GM19193 (cell line): ENCODE results near the gene ERAL1.

Experiments
- POLR2A ChIP-seq: IDR thresholded peaks from 4 replicates; pipeline ENCODE4 v1.6.1; 2011; ENCODE audit not compliant: insufficient read depth, insufficient read length; ENCODE audit errors: extremely low read depth

Gene ERAL1

DNA sequence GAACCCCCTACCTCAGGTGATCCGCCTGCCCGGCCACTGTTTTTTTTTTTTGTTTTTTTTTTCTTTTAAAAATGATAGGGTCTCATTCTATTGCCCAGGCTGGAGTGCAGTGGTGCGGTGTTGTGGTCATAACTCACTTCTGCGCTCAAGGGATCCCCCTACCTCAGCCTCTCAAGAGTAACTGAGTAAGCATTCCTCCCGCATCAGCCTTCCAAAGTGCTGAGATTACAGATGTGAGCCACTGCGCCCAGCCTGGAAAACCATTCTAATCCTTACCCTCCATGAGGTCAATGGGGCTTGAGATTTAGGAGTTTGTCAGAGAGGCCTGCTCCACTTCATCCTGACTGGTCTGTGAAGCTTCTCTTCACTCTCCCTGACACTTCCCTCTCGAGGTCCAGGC lies 12.5 kb downstream of the ERAL1 start:
- TF ChIP-seq POLR2A: no peak

DNA sequence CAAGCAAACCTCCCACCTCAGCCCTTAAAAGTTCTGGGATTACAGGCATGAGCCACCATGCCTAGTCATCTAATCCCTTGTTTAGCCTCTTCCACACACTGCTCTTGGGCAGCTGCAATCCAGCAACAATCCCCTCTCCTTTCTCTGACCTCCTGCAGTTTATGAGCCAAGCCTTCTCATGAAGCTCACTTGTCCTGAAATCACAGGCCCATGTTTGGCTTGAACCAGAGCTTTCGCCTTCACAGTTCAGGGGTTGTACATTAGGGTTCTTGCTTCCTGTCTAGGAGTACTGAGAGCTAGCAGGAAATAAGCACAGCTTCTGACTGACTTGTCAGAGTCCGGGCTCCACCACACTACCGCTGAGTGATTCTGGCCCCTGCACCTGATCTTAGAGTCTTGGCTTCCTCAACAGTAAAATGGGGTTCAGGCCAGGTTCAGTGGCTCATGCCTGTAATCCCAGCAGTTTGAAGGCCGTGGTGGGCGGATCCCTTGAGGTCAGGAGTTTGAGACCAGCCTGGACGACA lies 16.3 kb downstream of the ERAL1 start:
- TF ChIP-seq POLR2A: no peak

DNA sequence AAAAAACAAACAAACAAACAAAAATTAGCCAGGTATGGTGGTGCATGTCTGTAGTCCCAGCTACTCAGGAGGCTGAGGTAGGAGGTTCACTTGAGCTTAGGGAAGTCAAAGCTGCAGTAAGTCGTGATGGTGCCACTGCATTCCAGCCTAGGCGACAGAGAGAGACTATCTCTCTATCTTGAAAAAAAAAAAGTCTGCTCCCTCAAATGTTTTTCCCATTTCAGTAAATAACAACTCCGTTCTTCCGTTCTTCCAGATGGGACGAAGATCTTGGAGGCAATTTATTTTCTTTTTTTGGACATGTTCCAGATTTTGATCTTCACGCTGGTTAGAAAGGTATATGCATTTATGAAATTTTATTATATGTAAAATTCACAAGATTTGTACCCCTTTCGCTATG lies 19.0 kb downstream of the ERAL1 start:
- no peak for TF ChIP-seq POLR2A

DNA sequence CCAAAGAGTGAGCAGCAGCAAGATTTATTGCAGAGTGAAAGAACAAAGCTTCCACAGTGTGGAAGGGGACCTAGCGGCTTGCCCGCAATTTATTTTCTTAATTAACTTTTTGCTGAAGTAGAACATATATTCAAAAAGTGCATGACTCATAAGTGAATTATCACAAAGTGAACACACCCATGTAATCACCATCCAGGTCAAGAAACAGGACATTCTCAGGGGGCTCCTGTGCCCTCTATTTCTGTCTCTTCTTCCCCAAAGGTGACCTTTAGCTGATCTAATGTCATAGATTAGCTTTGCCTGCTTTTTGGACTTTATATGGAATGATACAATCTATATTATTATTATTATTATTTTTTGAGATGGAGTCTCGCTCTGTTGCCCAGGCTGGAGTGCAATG lies 19.9 kb downstream of the ERAL1 start:
- TF ChIP-seq POLR2A: no peak

GRCh38 chr17:28875848-28876550 lies 21.2 kb downstream of the ERAL1 start:
- no peak for TF ChIP-seq POLR2A

- no peak for TF ChIP-seq POLR2A
These were observed 23.5 kb downstream of the ERAL1 start for GRCh38 chr17:28878158-28878910.

DNA sequence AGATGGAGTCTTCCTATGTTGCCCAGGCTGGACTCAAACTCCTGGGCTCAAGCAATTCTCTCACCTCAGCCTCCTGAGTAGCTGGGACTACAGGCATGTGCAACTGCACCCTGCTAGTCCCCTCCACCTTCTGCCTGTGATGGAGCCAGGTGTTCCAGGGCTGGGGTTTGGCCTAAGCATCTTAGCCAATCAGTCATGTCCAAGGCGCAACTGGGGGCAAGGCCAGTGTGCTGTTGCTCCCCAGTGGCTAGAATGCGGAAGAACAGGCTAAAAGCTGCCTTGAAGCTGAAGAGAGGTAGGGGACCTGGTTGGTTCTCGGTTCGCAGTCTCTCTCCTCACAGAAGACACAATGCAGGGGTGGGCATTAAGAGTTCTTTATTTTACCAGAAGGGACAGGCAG lies 24.2 kb downstream of the ERAL1 start:
- no peak for TF ChIP-seq POLR2A

DNA sequence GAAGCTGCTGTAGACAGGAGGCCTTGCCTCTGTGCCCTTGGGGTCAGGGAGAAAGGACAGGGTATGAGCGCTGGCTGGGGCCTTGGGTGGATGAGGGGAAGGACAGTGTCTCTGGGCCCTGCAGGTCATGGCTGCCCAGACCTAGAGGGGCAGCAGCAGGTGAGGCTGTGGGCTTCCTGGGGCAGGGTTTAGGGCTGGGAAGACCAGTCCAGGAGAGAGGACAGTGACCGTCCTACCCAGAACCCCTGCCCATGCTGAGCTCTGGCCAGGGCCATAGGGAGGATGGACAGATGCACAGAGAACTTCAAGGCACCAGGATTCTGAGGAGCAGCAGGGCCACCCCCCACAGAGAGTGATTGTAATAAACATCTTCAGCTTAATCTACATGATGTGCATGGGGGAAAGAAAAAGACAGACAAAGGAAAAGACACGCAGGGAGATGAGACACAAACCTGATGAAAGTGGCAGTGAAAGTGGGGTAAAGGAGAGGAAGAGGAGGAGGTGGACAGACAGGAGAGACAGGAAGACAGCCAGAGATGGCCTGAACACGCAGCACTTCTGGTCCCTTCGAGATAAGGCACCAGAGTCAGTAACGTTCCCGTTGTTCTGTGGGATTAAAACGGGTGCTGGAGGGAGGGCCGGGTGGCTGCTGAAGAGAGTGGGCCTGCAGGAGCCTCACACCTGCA lies 25.2 kb downstream of the ERAL1 start:
- no peak for TF ChIP-seq POLR2A

- TF ChIP-seq POLR2A: no peak
These were observed 25.7 kb downstream of the ERAL1 start for GRCh38 chr17:28880572-28880945.

- TF ChIP-seq POLR2A: no peak
These were observed 26.8 kb downstream of the ERAL1 start for GRCh38 chr17:28881533-28882056.

- TF ChIP-seq POLR2A: no peak
These were observed 27.5 kb downstream of the ERAL1 start for GRCh38 chr17:28882154-28882895.

GRCh38 chr17:28883967-28884702 lies 29.3 kb downstream of the ERAL1 start:
- TF ChIP-seq POLR2A: no peak

DNA sequence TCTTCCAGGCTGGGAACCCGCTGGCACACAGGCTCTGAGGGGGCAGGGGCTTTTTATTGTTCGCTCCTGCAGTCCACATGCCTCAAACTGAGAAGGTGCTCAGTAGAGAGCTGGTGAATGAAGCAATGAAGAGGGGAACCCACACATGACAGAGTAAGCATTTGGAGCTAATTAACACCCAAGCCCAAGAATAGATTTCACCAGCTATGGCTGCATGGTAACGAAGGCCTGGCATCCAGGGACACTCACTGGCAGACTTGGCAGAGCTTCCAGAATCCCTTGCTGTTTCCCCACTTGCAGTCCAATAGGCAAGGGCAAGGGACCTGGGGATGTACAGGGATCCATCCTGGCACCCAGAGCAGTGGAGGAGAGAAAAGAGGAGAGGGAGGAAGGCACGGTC lies 30.5 kb downstream of the ERAL1 start:
- TF ChIP-seq POLR2A: no peak

DNA sequence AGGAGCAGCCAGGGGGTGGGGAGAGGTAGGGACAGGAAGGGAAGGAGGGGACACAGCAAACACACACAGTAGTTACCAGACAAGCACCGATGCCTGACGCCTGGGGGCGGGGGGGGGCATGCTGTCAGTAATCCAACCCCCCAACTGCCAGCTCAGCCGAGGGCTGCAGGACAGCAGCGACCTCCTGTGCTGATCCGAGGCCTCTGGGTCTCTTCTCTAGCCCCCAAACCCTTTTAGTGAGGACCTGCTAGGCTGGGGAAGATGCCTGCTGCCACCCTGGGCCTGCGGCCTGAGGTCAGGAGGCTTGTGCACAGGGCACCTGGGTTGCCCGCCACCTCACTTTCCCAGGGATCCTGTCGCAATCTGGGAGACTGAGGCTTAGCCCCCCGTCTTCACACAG lies 31.1 kb downstream of the ERAL1 start:
- TF ChIP-seq POLR2A: no peak

DNA sequence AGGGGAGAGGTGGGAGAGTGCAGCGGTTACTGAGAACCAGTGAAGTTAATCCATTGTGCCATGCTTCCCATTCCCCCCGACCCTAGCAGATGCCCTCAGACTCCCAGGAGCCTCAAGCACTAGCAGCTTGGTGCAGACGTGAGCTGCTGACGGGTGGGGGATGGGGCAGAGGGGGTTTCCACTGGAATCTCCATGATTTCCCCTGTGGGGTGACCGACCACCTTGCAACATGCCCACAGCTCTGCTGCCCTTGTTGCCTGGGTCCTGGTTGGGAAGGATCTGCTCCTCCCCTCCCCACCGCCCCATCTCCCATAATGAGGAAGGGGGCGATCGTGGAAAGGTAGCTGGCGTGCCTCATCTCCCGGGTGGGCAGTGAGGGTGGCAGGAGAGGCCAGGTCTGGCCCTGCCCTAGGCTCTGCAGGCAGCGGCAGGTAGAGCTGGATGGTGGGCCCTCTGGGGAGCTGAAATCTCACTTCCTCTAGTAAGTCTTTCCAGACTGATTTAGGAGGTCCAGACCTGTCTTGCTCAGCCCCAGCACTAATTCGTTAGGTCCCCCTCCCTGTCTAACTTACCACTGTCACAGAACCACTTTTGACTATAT lies 33.2 kb downstream of the ERAL1 start:
- TF ChIP-seq POLR2A: no peak
